Measurements from ENCODE around the gene ITPR1.

The ITPR1 gene

GRCh38 chr3:4693620-4694019, 200.5 kb downstream of the ITPR1 start:
- DNase-seq: no peak

- no peak for DNase-seq
Observed at GRCh38 chr3:4695846-4696245, 202.7 kb downstream of the ITPR1 start.

GRCh38 chr3:4696266-4696665, 203.1 kb downstream of the ITPR1 start:
- no peak for DNase-seq

GRCh38 chr3:4698125-4698821, 205.1 kb downstream of the ITPR1 start:
- no peak for DNase-seq

- no peak for DNase-seq
Observed at GRCh38 chr3:4703054-4703480, 209.9 kb downstream of the ITPR1 start.

- no peak for DNase-seq
Observed at GRCh38 chr3:4704552-4704951, 211.4 kb downstream of the ITPR1 start.

GRCh38 chr3:4707324-4707723, 214.2 kb downstream of the ITPR1 start:
- no peak for DNase-seq

GRCh38 chr3:4708230-4708629, 215.1 kb downstream of the ITPR1 start:
- no peak for DNase-seq

- DNase-seq: no peak
Observed at GRCh38 chr3:4709341-4709740, 216.2 kb downstream of the ITPR1 start.

GRCh38 chr3:4710191-4710590, 217.0 kb downstream of the ITPR1 start:
- DNase-seq: no peak

GRCh38 chr3:4711680-4711992, 218.5 kb downstream of the ITPR1 start:
- DNase-seq: no peak

GRCh38 chr3:4712109-4712508, 219.0 kb downstream of the ITPR1 start:
- DNase-seq: no peak

GRCh38 chr3:4714045-4714444, 220.9 kb downstream of the ITPR1 start:
- DNase-seq: no peak

- no peak for DNase-seq
Observed at GRCh38 chr3:4716266-4716665, 223.1 kb downstream of the ITPR1 start.

GRCh38 chr3:4716706-4717362, 223.7 kb downstream of the ITPR1 start:
- no peak for DNase-seq

- DNase-seq: no peak
Observed at GRCh38 chr3:4717363-4717740, 224.2 kb downstream of the ITPR1 start.

GRCh38 chr3:4718179-4718736, 225.1 kb downstream of the ITPR1 start:
- no peak for DNase-seq

- no peak for DNase-seq
Observed at GRCh38 chr3:4719046-4719501, 225.9 kb downstream of the ITPR1 start.

GRCh38 chr3:4720316-4721075, 227.3 kb downstream of the ITPR1 start:
- DNase-seq: no peak

- no peak for DNase-seq
Observed at GRCh38 chr3:4721511-4721911, 228.4 kb downstream of the ITPR1 start.

- DNase-seq: no peak
Observed at GRCh38 chr3:4722103-4722502, 229.0 kb downstream of the ITPR1 start.

- no peak for DNase-seq
Observed at GRCh38 chr3:4724051-4724629, 231.0 kb downstream of the ITPR1 start.

- no peak for DNase-seq
Observed at GRCh38 chr3:4726549-4726948, 233.4 kb downstream of the ITPR1 start.

Data from NCI-H1092 (cell line).